Stimulated activated CD4-positive, alpha-beta T cell treated with anti-CD3 and anti-CD28 coated beads, Interleukin-1b, Interleukin-23, amount 100 ng/mL, for 4 hours (primary cell): ENCODE data around the gene WWTR1.

Experiments
- DNase-seq, 2 donors: peaks; one replicate each; pipeline ENCODE4 v3.0.0-alpha.2; 2020; ENCODE audit warnings: low read depth in 2 of 2

Gene WWTR1

GRCh38 chr3:149567381-149567780 lies 90.4 kb downstream of the WWTR1 start:
- DNase-seq, result no peak

DNA sequence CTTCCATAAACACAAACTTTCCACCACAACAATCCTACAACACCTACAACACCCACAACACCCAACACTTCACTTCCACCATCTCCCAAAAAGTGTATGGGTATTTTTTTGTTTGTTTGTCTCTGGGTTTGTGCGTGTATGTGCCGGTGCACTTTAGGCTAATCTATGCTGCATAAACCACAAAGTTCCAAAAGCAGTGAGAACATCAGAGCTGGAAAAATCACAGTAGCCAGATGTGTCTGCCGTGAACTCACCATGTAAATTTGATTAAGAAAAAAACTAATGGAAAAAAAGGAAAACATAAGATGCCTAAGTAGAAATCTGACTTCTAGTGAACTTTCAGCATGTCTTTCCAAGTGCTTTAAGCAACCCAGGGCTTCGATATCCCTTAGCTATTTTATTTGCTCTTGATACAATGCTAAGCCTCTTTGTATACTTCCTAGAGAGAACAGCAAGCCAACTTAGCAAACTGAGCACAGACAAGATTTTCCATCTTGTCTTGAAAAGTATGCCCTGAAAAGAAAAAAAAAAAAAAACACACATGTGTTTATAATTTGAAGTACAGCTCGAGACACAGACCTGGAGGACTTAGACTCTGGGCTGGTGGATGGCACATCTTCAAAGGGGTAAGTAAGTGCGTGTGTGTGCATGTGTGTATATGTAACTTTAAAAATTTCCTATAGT lies 91.4 kb downstream of the WWTR1 start:
- no peak for DNase-seq

GRCh38 chr3:149564079-149564478 lies 93.7 kb downstream of the WWTR1 start:
- no peak for DNase-seq

DNA sequence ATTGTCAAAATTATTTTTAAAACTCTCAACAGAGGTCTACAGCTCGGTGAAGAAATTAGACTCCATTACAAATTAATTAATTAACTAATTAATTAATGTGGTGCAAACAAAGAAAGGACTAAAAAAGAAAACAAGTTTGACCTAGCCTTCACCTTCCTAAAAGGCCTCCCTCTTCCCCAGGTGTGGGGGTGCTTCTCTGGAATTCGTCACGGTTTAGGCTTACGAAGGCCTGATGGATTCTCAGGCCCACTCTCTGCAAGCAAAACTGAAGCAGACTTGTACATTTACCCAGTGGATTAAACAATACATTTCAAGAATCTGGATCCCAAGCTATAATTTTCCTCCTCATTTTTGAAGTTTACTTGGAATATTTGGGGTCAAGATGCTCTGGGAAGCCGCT lies 94.7 kb downstream of the WWTR1 start:
- no peak for DNase-seq

DNA sequence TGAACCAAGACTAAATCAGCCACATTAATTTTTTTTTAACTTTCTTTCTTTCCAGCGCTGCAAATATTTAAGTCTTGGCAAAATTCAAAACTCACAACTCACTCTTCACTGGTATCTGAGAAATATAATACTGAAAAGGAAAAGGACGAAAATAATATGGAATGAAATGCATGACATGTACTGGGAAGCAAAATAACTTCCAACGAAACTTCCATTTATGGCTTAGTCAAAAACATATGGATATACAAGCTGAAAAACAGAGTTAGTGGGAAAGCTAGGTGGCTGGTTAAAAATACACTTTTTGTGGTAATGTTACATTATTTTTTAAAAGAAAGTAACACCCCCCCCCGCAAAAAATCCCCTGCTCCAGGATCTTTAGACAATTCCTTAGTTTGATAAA lies 97.2 kb downstream of the WWTR1 start:
- no peak for DNase-seq

DNA sequence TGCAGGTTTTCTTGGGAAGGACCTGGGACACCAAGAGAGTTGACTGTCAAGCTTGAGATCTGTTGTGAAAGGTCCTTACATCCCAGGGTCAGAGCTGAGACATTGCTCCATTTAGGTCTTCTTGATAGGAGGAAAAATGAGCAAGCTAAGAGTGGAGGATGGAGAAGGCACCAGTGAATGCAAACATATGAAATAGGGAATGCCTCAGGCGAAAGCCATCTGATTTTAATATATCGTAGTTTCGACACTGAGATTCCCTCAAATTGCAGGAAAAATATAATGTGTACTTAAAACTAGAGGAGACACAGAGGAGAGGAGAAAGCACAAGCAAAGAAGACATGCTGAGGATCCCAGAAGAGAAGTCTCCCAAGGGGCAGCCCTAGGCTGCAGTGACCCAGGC lies 97.8 kb downstream of the WWTR1 start:
- DNase-seq, result no peak

DNA sequence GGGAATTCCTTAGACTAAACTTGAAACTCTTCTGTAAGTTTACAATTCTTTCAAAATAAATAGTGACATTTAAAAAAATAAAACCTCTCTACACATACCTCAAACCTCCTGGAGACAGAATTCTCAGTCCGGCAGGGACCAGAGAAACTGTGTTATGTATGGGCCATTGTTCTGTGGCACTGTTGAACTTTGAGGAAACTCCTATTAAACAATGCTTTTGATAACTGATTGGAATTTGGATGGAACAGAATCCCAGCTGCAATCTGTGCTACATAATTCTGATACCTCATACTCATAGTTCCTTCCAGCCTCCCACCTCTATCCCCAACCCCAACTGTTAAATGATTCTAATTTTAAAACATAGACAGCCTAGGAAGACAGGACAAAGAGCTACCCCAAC lies 98.3 kb downstream of the WWTR1 start:
- no peak for DNase-seq

DNA sequence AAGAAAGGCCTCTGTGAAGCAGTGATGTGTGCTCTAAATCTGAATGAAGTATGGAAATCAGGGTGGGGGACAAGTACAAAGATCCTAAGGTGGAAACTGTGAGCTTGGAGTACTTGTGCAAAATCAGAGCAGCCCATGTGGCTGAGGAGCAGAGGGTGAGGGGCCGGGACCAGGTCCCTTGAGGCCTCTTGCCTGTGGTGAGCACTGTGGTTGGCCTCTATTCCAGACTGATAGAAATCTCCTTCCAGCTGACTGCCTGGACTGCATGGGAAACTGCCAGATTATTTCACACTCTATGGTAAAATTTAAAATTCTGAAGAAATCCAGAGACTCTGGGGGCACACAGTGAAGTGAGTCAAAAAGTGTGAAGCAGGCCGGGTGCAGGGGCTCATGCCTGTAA lies 101.9 kb downstream of the WWTR1 start:
- no peak for DNase-seq

GRCh38 chr3:149554826-149555225 lies 103.0 kb downstream of the WWTR1 start:
- no peak for DNase-seq

DNA sequence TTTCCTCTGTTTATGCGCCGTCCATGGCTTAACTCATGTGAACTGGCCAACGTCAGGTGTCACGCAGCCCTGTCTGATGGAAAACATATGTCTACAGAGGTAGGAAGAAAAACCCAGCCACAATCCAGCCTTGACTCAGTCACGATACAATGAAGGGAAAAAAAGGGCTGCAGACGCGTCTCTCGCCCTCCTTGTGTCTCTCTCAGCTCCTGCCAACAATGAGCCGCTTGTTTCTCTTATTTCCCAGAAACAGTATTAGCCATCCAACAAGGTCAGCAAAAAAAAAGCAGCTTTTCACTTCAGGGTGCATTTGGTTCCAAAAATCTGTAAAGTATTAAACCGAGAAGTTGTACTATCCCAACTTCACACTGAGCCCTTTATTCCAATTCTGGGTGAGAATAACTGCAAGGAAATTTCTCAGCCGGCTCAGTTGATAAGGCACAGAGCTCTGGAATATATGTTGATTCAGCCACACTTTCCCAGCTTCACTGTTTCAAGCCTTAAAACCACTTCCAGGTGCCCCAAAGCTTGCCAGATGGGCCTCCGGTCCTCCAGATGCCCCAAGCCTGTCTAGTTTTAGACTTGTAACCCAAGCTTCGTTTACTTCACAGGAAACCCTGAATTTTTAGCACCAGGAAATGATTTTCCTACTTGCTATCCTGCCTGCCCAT lies 103.9 kb downstream of the WWTR1 start:
- DNase-seq, result no peak

DNA sequence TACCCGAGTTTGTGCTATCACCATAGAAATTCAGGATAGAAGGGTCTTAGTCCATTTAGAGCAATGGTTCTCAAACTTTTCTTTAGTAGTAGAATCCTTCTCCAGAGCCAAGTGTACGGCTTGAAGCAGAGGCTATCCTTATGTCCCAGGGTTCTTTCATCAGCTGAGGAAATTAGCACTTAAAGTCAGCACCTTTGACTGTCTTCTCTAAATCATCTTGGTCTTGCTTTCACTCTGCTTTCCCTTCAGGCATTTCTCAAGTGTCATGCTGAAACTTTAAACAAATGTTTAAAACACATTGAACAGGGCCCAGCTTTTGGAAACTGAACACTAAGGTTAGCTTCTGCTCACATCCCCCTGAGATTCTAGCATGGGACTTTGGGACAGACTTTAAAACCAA lies 105.1 kb downstream of the WWTR1 start:
- no peak for DNase-seq

- DNase-seq, result no peak
Measured at GRCh38 chr3:149551500-149551899, 106.3 kb downstream of the WWTR1 start.

DNA sequence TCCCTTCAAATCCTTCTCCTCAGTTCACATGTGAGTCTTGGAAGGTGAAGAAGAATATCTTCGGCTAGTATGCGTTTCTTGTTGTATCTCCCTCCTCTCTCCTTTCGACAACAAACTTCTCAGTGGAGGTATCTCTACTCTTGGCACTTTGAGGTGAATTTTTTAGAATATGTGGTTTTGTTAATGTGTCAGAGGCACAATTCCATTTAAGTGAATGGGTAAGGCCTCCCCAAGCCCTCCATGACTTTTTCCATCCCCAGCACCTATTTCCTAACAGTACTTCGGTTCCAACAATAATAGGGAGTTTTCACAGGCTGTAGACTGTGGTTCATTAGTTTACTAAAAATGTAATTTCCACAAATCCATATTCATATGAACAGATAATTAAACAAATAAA lies 109.2 kb downstream of the WWTR1 start:
- DNase-seq, result no peak

- DNase-seq, result no peak
Measured at GRCh38 chr3:149547954-149548668, 109.7 kb downstream of the WWTR1 start.

DNA sequence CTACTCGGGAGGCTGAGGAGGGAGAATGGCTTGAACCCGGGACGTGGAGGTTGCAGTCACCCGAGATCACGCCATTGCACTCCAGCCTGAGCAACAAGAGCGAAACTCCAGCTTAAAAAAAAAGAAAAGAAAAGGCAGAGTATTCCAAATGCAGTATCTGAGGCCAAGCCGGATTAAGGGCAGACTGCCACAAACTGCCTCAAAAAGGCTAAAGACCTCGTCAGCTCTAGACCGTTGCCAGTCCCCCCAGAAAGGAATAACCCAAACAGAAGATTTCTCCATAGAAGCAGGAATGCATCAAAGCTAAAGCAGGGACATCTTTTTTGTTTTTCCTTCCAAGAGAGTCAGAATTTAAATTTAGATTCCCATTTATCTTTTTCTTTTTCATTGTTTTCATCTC lies 110.4 kb downstream of the WWTR1 start:
- DNase-seq, result no peak

DNA sequence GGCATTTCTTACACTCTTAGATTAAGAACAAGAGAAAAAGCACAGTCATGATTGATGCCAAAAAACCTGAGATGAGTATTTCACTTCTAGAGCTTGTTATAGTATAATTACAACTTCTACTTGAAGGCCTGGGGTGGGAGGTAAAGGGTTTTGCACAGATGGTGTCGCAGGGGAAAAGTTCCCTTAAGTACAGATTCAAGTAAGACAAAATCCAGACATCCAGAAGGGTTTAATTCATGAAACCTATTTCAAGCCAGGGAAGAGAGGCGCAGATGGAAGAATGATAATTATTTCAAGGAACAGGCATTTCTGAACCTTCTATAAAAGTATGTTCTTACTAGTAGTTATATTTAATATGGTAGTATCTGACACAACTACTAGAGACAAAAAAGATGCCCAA lies 112.8 kb downstream of the WWTR1 start:
- no peak for DNase-seq

GRCh38 chr3:149542375-149543312 lies 115.2 kb downstream of the WWTR1 start:
- no peak for DNase-seq

DNA sequence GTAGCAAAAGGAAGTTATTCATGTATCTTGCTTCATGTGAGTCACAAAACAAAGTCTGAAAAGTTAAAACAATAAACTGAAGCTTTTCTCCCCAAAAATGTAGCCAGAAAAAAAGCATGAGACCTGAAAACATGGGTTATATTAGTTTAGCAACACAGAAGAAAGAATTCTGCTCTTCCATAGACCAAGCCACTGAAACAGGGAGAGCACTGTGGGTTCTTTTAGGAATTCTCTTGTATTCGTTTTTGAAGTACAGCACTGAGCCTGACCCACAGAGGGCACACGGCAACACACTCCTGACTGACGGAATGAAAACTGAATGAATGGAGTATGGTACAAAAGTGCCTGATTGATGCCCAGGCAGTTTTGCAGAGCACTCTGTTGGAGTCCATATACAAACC lies 116.7 kb downstream of the WWTR1 start:
- no peak for DNase-seq

GRCh38 chr3:149538371-149538770 lies 119.5 kb downstream of the WWTR1 start:
- no peak for DNase-seq

GRCh38 chr3:149536429-149536828 lies 121.4 kb downstream of the WWTR1 start:
- DNase-seq, result no peak

GRCh38 chr3:149535333-149535685 lies 122.5 kb downstream of the WWTR1 start:
- DNase-seq, result no peak

- DNase-seq, result no peak
Measured at GRCh38 chr3:149534671-149535332, 123.0 kb downstream of the WWTR1 start.
